T-helper 1 cell treated with Interleukin-12 subunit alpha and Interleukin-12 subunit beta and Interleukin-4 antibody, amounts not matched to agents 30 ng/mL and 1 ng/mL, for 36 hours (primary cell): ENCODE results near the gene MAP4K2. TPM values are rescaled to one million over a fixed set of nuclear protein-coding genes. Genes with fewer than 3 reads are reported as not detected.

Experiments used
- intact Hi-C: fragments of 100-400 bp; cut with micrococcal nuclease; formaldehyde crosslinking; loops from one replicate; pipeline ENCODE4 v1.15.1; 2024
- total RNA-seq: library from RNA; stranded (reverse); gene quantifications from 2 replicates; pipeline ENCODE4 v1.2.3, GENCODE V29; 2022

MAP4K2 gene
- total RNA-seq, 1 donor from 2014 or later = 80.7 TPM

DNA sequence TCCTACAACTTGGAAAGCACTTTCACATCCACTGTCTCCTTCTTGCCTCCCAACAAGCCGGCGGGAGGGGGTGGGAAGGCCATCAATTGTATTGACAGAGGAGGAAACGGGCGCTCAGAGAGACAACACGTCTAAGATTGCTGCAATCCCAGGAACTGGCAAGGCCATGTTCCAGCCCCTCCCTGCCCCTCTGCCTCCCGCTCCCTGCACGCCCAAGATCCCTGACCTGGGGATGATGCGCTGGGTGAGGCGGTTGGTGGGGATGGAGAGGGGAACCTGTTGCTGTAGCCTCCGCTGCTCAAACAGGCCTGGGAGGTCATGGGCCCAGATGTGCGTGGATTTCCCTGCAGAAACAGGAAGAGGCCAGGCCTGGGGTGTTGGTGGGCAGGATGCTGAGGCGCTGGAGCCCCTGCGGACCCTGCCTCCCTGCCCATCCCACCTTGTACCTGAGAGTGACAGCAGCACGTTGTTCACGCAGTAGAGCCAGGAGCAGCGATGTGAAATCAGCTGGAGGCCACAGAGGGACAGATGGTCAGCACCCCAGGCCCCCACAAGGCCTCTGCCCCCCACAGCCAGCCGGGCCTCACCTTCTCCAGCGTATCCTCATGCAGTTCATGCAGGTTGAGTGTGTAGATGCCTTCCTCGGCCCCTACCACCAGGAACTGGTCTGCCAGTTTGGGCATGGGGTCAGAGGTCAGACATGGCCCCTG is 6.8 kb downstream of the MAP4K2 start:
- intact Hi-C loops = no loop called here

DNA sequence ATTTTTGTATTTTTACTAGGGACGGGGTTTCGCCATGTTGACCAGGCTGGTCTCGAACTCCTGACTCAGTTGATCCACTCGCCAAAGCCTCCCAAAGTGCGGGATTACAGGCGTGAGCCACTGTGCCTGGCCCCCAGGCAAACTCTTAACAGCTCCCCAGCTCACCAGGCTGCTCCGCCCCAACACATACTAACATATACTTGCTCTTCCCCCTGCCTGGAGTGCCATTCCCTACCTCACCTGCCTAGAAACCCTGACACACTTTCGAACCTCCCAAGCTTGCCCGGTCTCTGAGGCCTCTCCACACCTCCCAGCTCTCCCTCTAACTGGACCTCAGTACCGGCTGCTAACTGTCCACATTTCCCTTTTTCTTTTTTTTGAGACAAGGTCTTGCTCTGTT is 8.5 kb downstream of the MAP4K2 start:
- intact Hi-C loops = no loop called here

DNA sequence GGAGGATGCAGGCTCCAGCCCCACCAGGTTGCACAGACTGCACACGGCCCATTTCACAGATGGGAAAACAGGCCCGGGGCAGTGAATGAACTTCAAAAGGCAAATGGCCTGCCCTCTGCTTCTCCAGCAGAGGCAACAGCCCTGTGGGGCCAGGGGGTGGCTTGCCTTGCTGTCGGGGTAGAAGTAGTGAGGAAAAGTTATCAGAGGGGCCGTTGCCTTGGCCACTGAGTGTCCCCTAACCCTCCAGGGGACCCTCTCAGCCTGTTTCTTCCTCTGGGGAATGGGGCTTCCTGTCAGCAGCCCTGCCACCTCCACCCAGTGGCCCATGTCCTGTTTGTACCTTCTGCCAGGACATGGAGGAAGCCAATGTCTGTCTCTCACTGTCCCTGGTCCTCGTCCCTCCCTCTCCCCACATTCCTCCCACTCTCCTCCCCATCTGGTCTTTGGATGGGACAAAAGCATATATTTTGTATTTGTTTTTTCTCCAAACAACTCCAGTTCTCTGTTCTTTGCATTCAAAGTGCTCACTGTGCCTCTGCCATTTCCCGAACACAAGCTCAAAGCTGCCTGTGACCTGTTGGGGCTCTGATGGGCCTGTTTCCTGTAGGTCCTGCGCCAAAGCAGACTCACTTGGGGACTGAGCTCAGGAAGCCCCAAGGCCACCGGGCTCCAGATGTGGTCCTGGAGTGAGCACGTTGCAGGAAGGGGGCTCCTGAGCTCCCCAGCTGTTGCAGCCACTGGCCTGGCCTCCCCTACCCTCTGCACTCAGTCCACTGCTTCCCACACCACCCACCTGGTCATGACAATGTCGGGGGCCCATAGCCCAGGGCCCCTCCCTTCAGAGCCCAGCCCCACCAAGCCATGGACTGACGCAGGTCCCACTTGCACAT is 9.5 kb downstream of the MAP4K2 start:
- intact Hi-C loops = no loop called here

DNA sequence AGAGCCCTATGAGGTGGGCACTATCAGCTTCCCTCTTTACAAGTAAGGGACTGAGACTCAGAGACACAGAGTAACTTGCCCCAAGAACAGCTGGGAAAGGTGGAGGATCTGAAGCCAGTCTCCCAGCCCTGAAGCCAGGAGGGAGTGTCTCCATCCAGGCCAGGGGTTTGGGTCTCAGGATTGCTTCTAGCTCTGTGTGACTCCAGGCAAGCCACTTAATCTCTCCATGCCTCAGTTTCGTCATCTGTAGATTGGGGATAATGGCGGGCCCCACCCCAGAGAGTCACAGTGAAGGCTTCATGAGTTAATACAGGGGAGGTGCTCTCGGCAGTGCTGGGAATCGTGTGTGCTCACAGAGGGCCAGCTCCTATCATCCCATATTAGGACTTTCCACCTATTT is 10.5 kb downstream of the MAP4K2 start:
- intact Hi-C loops = no loop called here

DNA sequence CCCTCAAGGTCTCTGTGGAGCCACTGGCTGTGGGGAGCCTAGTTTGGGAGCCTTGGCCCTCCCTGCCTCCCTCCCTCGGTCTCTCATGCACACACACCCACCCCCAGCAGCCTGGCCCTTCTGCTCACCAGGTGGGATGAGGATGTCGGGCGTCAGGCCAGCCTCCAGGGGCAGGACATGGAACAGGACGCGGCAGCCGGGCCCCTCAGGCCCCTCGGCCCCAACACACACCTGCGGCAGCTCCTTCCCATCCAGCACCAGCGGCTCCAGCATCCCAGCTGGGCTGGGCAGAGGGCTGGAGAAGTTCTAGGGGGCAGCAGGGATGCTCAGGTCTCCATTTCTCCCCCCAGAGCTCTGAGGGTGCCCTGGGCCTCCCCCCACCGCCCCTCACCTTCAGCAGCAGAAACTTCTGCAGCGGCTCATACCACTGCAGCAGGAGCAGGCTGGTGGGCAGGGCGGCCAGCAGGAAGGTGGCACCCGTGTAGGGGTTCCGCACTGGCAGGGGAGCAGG is 11.2 kb downstream of the MAP4K2 start:
- intact Hi-C loops = no loop called here

DNA sequence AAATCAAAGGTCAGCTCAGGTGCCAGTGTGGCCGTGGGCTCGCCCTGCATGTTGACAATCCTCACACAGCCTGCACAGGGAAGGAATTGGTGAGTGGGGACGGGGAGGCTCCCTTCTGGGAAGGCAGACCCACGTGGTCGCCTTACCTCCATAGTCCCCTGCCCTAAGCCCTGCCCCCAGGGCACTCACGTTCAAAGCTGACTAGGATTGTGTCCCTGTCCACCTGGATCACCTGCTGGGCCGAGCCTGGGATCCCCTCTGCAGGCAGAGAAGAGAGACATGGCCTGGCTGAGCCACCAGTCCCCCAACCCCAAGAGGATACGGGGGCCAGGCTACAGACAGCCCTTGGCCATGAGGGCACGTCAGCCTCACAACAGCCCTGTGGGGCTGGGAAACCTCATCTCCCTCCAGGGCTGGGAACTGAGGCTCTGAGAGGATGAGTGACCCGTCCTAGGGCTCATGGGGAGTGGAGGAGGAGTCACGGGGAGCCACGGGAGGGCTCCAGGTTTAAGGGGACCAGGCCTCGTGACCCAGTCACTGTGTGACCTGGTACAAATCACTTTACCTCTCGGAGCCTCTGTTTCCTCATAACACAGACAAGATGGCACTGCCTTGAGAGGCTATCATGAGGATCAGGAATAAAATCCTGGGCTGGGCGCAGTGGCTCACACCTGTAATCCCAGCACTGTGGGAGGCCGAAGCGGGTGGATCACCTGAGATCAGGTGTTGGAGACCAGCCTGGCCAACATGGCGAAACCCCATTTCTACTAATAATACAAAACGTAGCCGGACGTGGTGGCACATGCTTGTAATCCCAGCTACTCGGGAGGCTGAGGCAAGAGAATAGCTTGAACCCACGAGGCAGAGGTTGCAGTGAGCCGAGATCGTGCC is 12.6 kb downstream of the MAP4K2 start:
- intact Hi-C loops = no loop called here

DNA sequence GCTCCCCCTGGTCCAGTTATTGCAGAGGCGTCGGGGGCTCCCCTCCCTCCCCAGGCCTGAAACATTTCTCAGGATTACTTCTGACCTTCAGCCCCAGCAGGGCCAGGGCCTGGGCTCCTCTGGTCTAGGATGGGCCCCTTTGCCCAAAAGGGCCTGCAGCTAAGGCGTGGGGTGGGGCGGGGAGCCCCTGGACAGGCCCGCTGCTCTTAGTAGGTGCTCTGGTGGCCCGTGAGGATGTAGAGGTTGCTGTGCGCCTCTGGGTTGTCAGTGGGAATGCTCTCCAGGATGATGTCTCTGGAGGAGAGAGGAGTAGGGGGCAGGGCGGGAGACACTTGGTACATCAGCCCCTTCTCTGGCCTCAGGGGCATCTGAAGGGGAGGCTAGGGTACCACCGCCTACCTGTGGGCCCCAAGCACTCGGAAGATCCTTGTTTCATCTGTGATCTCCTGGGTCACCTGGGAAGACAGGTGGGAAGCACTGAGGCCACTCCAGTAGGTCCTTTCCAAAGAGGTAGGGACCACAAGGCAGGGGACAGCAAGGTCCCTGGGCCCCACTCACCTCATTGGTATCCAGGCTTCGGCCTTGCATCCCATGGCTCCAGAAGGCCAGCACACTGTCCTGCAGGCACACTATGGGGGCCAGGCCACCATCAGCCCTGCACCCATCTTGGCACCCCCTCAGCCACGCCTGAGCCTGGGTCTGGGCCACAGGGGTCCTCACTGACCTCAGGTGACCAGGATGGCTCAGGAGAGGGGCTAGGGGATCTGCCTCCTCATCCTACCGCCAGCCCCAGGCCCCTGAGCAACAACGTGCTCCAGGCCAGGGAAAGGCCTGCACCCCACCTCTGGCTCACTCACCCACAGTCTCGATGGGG is 13.4 kb downstream of the MAP4K2 start:
- intact Hi-C loops = loop anchor here (5.0 kb wide), 1 partner anchor 58 kb away; no protein-coding TSS in a partner anchor

DNA sequence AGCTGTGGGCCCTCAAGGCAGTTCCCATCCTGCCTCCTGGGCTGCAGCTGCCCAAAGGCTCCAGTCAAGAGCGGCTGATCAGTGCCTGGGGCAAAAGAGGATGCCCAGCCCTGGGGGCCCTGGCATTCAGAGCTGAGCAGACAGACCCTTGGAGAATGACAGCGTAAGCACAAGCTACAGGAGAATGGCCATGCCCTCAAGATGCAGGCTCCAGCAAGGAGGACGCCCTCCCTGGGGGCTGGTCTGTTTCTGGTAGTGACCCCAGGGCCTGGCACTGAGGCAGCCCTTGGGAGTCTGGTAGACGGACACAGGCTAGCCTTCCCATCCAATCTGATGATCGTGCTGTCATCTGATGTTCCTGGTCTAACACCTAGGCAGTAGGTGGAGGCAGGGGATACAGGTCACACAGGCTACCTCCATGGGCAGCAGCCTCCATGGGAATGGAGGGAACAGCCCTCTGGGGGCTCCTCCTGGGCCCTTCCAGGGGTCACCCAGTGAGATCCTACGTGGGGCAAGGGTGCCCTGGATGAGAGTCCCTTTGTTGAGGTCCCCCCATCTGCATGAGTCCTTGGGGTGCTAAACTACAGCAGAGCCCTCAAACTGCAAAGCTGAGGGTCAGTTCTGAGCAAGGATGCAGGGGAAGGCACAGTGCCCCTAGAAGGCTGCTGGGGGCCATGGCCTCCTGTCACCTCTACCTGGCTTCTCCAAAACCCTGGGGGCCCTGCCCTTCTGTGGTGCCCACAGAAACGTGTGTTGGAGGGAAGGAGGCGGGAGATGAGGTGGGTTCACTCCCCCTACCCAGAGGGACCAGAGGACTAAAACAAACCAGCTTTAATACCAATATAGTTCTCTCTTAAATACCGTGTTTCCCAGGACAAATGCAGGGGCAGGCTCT is 14.4 kb downstream of the MAP4K2 start:
- intact Hi-C loops = loop anchor here (5.0 kb wide), 1 partner anchor 59 kb away; no protein-coding TSS in a partner anchor

DNA sequence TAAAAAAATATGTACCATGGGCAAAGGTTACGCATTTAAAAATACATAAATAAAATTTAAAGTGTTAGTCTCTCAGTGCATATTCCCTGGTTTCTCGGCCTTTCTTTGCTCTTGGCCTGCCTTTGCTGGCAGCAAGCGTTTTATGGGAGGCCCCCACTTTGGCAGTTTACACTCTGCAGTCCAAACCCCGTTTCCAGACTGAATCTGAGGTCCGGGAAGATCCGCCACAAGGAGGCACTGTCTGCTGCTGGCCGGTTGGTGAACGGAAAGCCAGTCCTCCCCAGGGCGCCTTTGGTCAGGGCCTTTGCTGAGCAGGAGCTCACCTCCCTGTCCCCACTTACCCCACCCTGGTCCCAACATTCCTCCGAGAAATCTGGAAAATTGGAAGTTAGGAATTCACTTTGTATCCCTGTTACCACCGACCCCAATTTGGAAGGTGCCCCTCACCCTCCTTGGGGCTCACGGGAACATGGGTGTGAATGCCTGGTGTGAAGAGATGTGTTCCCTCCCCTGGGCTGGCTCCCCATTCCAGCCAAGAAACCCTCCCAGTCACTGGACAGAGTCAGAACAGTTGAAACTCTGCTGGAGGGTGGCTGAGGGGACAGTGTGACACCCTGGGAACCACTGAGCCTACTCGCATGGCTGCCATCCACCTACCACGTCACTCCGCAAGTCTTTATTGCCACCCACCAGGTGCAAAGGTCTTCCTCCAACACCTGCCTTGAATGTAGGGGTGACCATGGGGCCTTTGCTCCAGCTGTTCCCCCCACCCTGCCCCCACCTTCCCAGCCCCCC is 15.3 kb downstream of the MAP4K2 start:
- intact Hi-C loops = loop anchor here (5.0 kb wide), 1 partner anchor 60 kb away; no protein-coding TSS in a partner anchor

DNA sequence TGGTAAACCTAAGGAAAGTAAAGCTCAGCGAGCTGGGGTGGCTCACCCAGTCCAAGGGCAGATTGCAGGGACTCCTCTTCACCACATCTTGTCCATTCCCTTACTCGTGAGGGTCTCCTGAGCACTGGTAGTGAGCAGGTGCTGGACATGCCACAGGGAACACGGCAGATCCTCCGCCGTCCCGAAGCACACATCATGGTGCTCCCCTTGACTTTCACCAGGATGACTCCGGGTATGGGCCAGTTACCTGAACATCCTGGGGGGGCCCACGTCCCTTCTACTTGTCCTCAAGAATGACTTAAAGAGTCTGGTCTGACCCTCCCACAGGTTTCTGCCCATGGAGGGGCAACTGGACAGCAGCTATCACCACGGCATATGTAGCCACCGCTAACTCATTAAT is 16.7 kb downstream of the MAP4K2 start:
- intact Hi-C loops = loop anchor here (5.0 kb wide), 1 partner anchor 61 kb away; no protein-coding TSS in a partner anchor

DNA sequence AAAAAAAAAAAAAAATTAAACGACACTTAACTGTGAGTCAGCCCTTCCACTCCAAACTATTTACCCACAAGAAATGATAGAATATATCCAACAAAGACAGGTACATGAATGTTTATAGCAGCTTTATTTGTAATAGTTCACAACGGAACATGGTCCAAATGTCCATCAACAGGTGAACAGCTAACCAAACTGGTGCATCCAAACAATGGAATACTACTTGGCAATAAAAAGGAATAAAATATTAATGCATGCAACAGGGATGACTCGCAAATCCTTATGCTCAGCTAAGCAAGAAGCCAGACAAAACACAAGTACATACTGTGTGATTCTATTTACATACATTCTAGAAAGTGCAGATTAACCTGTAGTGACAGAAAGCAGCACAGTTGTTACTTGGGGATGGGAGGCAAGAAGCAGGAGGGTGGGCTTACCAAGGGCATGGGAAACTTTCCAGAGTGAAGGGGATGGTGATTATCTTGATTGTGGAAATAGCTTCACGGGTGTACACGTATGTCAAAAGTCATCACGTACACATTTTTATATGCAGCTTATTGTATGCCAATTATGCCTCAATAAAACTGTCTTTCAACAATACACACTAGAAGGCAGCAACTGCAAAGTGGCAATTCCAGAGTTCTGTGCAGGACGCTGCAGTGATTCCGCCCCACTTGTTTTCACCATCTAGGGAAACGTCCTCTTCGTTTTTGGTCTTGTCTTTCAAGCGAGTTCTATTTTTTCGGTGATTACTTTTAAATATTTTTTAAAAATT is 18.0 kb downstream of the MAP4K2 start:
- intact Hi-C loops = loop anchor here (5.0 kb wide), 1 partner anchor 62 kb away; no protein-coding TSS in a partner anchor

DNA sequence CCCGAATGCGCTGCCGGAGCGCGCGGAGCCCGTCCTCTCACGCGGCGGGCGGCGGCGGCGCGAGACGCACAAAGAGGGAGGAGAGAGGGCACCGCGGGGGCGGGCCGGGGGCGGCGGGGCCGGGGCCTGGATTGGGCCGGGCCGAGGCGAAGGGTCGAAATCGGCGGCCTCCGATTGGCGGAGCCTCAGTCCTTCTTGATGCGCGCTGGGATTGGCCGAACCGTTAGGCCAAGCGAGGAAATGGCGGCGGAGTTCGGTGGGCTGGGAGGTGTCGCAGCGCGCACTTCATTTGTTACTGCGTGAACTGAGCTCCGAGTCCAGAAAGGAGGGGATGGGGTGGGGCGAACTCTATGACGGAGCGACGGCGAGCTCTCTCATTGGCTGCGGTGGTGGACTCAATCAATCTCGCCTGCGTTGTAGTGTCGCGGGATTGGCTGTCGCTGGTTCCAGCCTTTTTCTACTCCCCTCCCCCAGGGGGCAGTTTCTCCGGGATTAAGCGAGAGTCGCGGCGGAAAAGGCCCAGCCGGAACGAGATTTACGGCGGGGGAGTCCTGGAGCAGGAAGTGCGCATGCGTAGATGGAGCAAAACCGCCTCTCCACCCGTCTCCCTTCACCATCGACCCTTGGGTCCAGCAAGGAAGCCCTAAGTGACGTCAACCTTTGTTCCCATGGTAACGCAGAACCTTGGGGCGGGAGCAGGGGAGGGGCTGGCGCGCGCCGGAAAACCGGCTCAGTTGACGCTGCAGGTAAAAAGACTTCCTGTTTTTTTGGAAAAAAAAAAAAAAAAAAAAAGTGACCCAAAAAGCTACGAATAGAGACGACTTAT is 24.3 kb downstream of the MAP4K2 start, which contains the start of gene SF1:
Gene SF1, minus strand, starts transcription at position 70 of the 826 bp plus-strand sequence. CDS start 150 bp downstream, outside the sequence.
- intact Hi-C loops = loop anchor here (1.0 to 2.0 kb wide), 16 partner anchors 25 to 1490 kb away; partner anchors contain the start of genes ATG2A, CDCA5, EHD1 and MAP4K2

DNA sequence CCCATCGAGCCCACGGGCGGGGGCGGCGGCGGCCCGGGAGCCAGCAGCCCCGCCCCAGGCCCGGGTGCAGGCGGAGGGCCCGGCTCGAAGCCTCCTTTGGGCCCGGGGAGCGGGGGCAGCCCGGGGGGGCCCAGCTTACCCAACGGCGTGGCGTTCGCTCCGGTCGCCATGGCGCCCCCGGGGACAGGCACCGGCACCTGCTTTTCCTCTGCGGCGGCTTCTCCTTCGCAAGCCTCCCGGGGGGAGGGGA is 24.9 kb downstream of the MAP4K2 start:
- intact Hi-C loops = loop anchor here (1.0 to 2.0 kb wide), 11 partner anchors 25 to 1491 kb away; partner anchors contain the start of genes ATG2A, MAP4K2, PCNX3 and PPP2R5B

DNA sequence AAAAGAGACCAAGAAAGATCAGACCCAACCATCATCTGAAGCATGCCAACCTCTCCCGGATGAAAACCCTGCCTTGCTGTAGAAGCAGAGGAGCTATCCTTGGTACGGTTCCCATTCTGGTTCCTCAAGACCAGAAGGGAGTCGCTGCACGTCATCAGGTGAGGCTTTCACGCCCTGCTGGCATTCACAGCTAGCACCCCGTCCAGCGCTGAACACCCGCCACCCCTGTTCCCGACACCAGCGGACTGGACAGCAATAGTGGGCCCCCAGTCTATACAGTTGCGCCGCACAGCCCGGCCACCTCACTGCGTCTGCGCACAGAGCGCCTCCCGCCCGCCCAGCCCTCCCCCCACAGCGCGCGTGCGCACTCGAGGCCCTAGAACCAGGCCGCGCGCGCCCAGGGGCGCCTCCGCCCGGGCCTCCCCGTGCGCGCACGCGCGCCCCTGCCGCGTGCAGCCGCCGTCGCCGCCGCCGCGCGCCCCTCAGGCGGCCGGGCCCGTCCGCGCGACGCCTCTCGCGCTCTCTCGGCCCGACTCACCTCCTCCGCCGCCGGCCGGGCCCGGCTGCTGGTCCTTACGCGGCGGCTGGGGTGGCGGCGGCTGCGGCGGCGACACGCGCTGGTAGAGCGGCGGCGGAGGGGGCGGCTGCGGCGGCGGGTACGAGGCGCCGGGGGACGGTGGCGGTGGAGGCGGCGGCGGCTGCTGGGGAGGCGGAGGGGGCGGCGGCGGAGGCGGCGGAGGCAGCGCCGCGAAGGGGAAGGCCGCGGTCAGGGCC is 25.4 kb downstream of the MAP4K2 start:
- intact Hi-C loops = loop anchor here (1.0 to 2.0 kb wide), 14 partner anchors 10 to 1491 kb away; partner anchors contain the start of genes ATG2A, MAP4K2, PCNX3 and PPP2R5B

DNA sequence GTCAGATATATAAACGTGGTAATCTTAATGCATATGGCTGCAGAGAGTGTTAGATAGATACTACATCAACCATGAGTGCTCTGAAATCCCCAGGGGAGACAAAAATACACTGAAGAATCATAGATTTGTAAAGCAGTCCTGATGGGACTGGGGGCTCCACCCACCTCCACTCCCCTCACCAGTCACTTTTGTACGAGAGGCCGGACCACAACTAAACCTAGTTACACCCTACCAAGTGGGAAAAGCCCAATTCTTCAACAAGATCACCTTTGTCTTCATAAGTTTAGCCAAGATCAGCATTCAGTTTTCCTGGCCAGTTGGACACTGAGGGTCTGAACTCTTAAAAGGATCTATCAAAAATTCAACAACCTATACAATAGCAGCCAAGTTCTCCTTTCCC is 26.1 kb downstream of the MAP4K2 start:
- intact Hi-C loops = loop anchor here (1.0 to 2.0 kb wide), 3 partner anchors 10 to 33 kb away; partner anchors contain the start of gene RASGRP2
